GM12878 (cell line): ENCODE measurements around the gene SOX11. TPM values are rescaled to one million over a fixed set of nuclear protein-coding genes. Genes with fewer than 3 reads are reported as not detected.

ENCODE experiments used
- ATAC-seq: fragments of 200-7000 bp; cut with Tn5 transposase; 3 replicates; pipeline ENCODE4 v1.9.1; 2020; ENCODE audit warnings: mild to moderate bottlenecking, moderate library complexity
- BruUV-seq: library from RNA; stranded (reverse); fragments of 400-500 nt; replicated peaks from 2 replicates; lab custom pipeline; 2021; lab: Mats Ljungman, UMichigan
- CTCF ChIA-PET: fragments of 300-600 bp; sonication (Branson Sonifier 250); formaldehyde crosslinking; extraction: SDS; loops from one replicate; lab custom pipeline; 2021; ENCODE audit warnings: inconsistent platforms; lab: Yijun Ruan, JAX
- POLR2A ChIA-PET: fragments of 350-600 bp; formaldehyde crosslinking; extraction: SDS; loops from one replicate; lab custom pipeline; 2021; ENCODE audit warnings: inconsistent platforms; lab: Charles Lee
- RAD21 ChIA-PET: fragments of 300-600 bp; sonication (Branson Sonifier 250); formaldehyde crosslinking; loops from one replicate; lab custom pipeline; 2023; ENCODE audit warnings: antibody characterized with exemption; ENCODE audit not compliant: unreplicated experiment; lab: Charles Lee
- SMC1A ChIA-PET: fragments of 300-600 bp; sonication (Branson Sonifier 250); formaldehyde crosslinking; loops from one replicate; lab custom pipeline; 2023; ENCODE audit not compliant: unreplicated experiment, uncharacterized antibody; lab: Charles Lee
- DNase-seq: peaks from one replicate; pipeline ENCODE4 v3.0.0-alpha.2; 2011; ENCODE audit warnings: low read depth, low spot score
- FAIRE-seq: peaks from 3 replicates; lab custom pipeline; 2011; peaks lifted over from hg19 to GRCh38; lab: Jason Lieb, UNC
- H2AFZ ChIP-seq: 2 replicates; pipeline ENCODE4 v1.6.0; 2011; ENCODE audit warnings: low read depth, low read length, control low read depth; ENCODE audit not compliant: control insufficient read depth
- H3K27ac ChIP-seq: 2 replicates; pipeline ENCODE4 v1.5.1; 2011; ENCODE audit warnings: control low read depth; ENCODE audit not compliant: control insufficient read depth, insufficient read depth
- H3K27me3 ChIP-seq, 2 experiments: replicated peaks in 1 of 2; 2 replicates each; pipeline versions ENCODE4 v1.6.0 to v1.6.1; 2011; ENCODE audit warnings: low read length in 1 of 2; ENCODE audit not compliant: control insufficient read depth in 2 of 2, insufficient read depth in 2 of 2
- H3K36me3 ChIP-seq, 2 experiments: 2 replicates each; pipeline ENCODE4 v1.5.1; 2011; ENCODE audit warnings: low read length in 1 of 2; ENCODE audit not compliant: control insufficient read depth in 2 of 2, insufficient read depth in 2 of 2
- H3K4me1 ChIP-seq: 2 replicates; pipeline ENCODE4 v1.6.1; 2011; ENCODE audit warnings: mild to moderate bottlenecking, low read length, moderate library complexity, mixed read lengths; ENCODE audit not compliant: control insufficient read depth, insufficient read depth
- H3K4me2 ChIP-seq: 2 replicates; pipeline ENCODE4 v1.6.0; 2011; ENCODE audit warnings: control low read depth; ENCODE audit not compliant: control insufficient read depth, insufficient read depth
- H3K4me3 ChIP-seq: fragments of 200-600 bp; sonication (generic); 2 replicates; pipeline ENCODE4 v1.5.1; 2016
- H3K79me2 ChIP-seq: 2 replicates; pipeline ENCODE4 v1.6.0; 2011; ENCODE audit warnings: low read length; ENCODE audit not compliant: control insufficient read depth, insufficient read depth
- H3K9ac ChIP-seq: 2 replicates; pipeline ENCODE4 v1.8.0; 2011; ENCODE audit warnings: low read length, control low read depth, mixed read lengths; ENCODE audit not compliant: control insufficient read depth, insufficient read depth
- H3K9me3 ChIP-seq: replicated peaks from 3 replicates; pipeline ENCODE4 v1.5.1; 2011; ENCODE audit warnings: mild to moderate bottlenecking, low read length; ENCODE audit not compliant: control insufficient read depth, insufficient read depth
- H4K20me1 ChIP-seq: 2 replicates; pipeline ENCODE4 v1.6.0; 2011; ENCODE audit not compliant: control insufficient read depth, insufficient read depth
- CEBPB ChIP-seq, 2 experiments: fragments of 150-350 bp in 1 of 2; IDR thresholded peaks; 2 replicates each; pipeline ENCODE4 v1.6.1; 2012 to 2014; ENCODE audit warnings: low read depth in 2 of 2, low read length in 2 of 2, borderline replicate concordance in 1 of 2, inconsistent platforms in 1 of 2
- HSF1 ChIP-seq: fragments of 150-350 bp; IDR thresholded peaks from 2 replicates; pipeline ENCODE4 v1.6.1; 2014; ENCODE audit warnings: mild to moderate bottlenecking, low read depth, low read length
- MYB ChIP-seq: fragments of 150-350 bp; IDR thresholded peaks from 2 replicates; pipeline ENCODE4 v1.6.1; 2014; ENCODE audit warnings: mild to moderate bottlenecking, low read depth, low read length, borderline replicate concordance
- NRF1 ChIP-seq: conservative IDR thresholded peaks from 2 replicates; pipeline ENCODE4 v1.6.1; 2011; ENCODE audit warnings: mild to moderate bottlenecking, low read depth, low read length, improper control_type of control experiment
- PML ChIP-seq: IDR thresholded peaks from 2 replicates; pipeline ENCODE4 v1.6.1; 2012; ENCODE audit warnings: low read length, inconsistent platforms
- STAT1 ChIP-seq: fragments of 450-650 bp; conservative IDR thresholded peaks from 2 replicates; pipeline ENCODE4 v1.6.1; 2014; ENCODE audit warnings: antibody characterized with exemption, mild to moderate bottlenecking
- SUZ12 ChIP-seq: fragments of 200-600 bp; sonication (generic); IDR thresholded peaks from one replicate; pipeline ENCODE4 v1.6.1; 2018; ENCODE audit warnings: antibody characterized with exemption, mild to moderate bottlenecking; ENCODE audit not compliant: unreplicated experiment
- ZNF24 ChIP-seq: fragments of 450-650 bp; IDR thresholded peaks from 2 replicates; pipeline ENCODE4 v1.6.1; 2017; ENCODE audit warnings: antibody characterized with exemption, mild to moderate bottlenecking
- ZNF384 ChIP-seq: IDR thresholded peaks from 2 replicates; pipeline ENCODE4 v1.6.1; 2012; ENCODE audit warnings: low read depth, mild to moderate bottlenecking, low read length, improper control_type of control experiment, borderline replicate concordance
- WGBS: methylation state at CpG from one replicate; pipeline ENCODE4 v1.1.6; 2016; ENCODE audit warnings: low lambda C conversion rate; ENCODE audit not compliant: insufficient replicate concordance, insufficient coverage; ENCODE audit errors: missing lambda C conversion rate; 5-methylcytosine and 5-hydroxymethylcytosine counted together
- in situ Hi-C: fragments of 300-500 bp; cut with MboI; formaldehyde crosslinking; loops from 9 replicates; pipeline ENCODE4 v1.14.3; 2018; ENCODE audit warnings: mixed read lengths
- intact Hi-C: fragments of 100-400 bp; cut with micrococcal nuclease; formaldehyde crosslinking; loops from one replicate; pipeline ENCODE4 v1.14.2; 2022; ENCODE audit not compliant: unreplicated experiment
- polyA plus RNA-seq, 11 experiments: library from polyadenylated mRNA; depleted of rRNA in 4 of 11; unstranded in 6 of 11; stranded (reverse) in 5 of 11; fragments of >200 nt; fragmentation: Nextera tagmentation in 4 of 11; fragmentation: Illumina TruSeq in 1 of 11; extraction: Ambion mirVana in 4 of 11; extraction: Trizol in 1 of 11; gene quantifications; 1 replicate in 1 of 11; 2 replicates in 10 of 11; pipeline versions ENCODE4 v1.2.1 to v1.2.3, GENCODE V29; 2011 to 2016; ENCODE audit warnings: inconsistent platforms in 2 of 11, missing spikeins in 2 of 11, low read depth in 1 of 11
- total RNA-seq, 4 experiments: library from RNA; depleted of rRNA in 3 of 4; stranded (reverse); fragments of >200 nt in 3 of 4; fragmentation: Illumina TruSeq in 1 of 4; extraction: Trizol in 1 of 4; gene quantifications; 2 replicates each; pipeline versions ENCODE4 v1.2.1 to v1.2.3, GENCODE V29; 2013 to 2021

Gene SOX11
- total and polyA plus RNA-seq, 10 of the 15 experiments (the other 5 are each of a cell fraction or from before 2014, with no cell fraction given), result 0.03 to 0.04 (median 0.03) TPM; not detected in 7

GRCh38 chr2:5749347-5749746 is 57.2 kb downstream of the SOX11 start:
- Histone ChIP-seq H3K4me1 (no peaks in the 10 kb centered on the region), H2AFZ (no peak overlapping the region), H4K20me1 (no peaks in the 10 kb centered on the region), H3K79me2 (no peaks in the 10 kb centered on the region), H3K27me3 (no peaks in the 10 kb centered on the region), H3K4me2 (no peak overlapping the region), H3K36me3 (no peaks in the 10 kb centered on the region), H3K27ac (no peak overlapping the region), H3K9ac (no peak overlapping the region), H3K4me3 (no peak overlapping the region), H3K9me3 (no peaks in the 10 kb centered on the region)
- TF ChIP-seq SUZ12, result no peak
- TF ChIP-seq MYB, result no peak
- TF ChIP-seq NRF1, result no peak
- no peak for TF ChIP-seq STAT1
- no peak for TF ChIP-seq HSF1
- TF ChIP-seq ZNF384, result no peak
- TF ChIP-seq PML, result no peak
- TF ChIP-seq CEBPB (IDR thresholded peaks at IDR 0.05; ENCODE audit: borderline replicate concordance in 1 of 2, low read depth in 2 of 2, low read length in 2 of 2), result no peak
- no peak for TF ChIP-seq ZNF24
- DNase-seq (no peak), FAIRE-seq (no peak), ATAC-seq (no peak)
- 60% methylated on average over 8 of the region's 8 CpGs for WGBS
- in situ Hi-C loops (no loop called here), intact Hi-C loops (no loop called here)
- CTCF ChIA-PET, result interaction anchor here (1.8 kb wide), 1 partner anchor 11 kb away, joined by 6 read pairs; no protein-coding TSS in a partner anchor
- no TSS peak for BruUV-seq
- POLR2A ChIA-PET, result no interaction called here
- RAD21 ChIA-PET, result no interaction called here
- SMC1A ChIA-PET, result interaction anchor here (1.2 kb wide), 1 partner anchor 11 kb away, joined by 3 read pairs; no protein-coding TSS in a partner anchor
